HUDEP-2 (cell line): Measurements from ENCODE around the gene SPRN.
"Not testable (repeated sequence)": the region's sequence is repeated elsewhere in the genome, so short reads cannot be mapped to it uniquely, and the experiment has no call there.

Experiments used
- DNase-seq, 76 experiments: peaks; one replicate each; lab custom pipeline; 2025; ENCODE audit not compliant: unreplicated experiment in 76 of 76; lab: John Stamatoyannopoulos, UW

The SPRN gene

GRCh38 chr10:133388973-133389818, 35.2 kb downstream of the SPRN start:
- DNase-seq: peak in 4 of 76 experiments; percentile 13 to 22 (median 16)

GRCh38 chr10:133388236-133388972, 36.0 kb downstream of the SPRN start:
- peak in 12 of 76 experiments; percentile 10 to 43 (median 30) for DNase-seq

- DNase-seq: not testable (repeated sequence)
Measured at GRCh38 chr10:133386951-133387350, 37.5 kb downstream of the SPRN start.

GRCh38 chr10:133385214-133385613, 39.2 kb downstream of the SPRN start:
- DNase-seq: no peak

GRCh38 chr10:133384071-133384470, 40.4 kb downstream of the SPRN start:
- no peak for DNase-seq

GRCh38 chr10:133383551-133383950, 40.9 kb downstream of the SPRN start:
- DNase-seq: no peak

GRCh38 chr10:133381036-133381435, 43.4 kb downstream of the SPRN start:
- DNase-seq: no peak

GRCh38 chr10:133379801-133380666, 44.4 kb downstream of the SPRN start:
- no peak for DNase-seq

- peak in 13 of 76 experiments; percentile 6 to 34 (median 21) for DNase-seq
Measured at GRCh38 chr10:133379152-133379800, 45.1 kb downstream of the SPRN start, which contains the start of gene PAOX. Gene PAOX (plus strand): TSS chr10:133379262. CDS start chr10:133379317, 55 bp downstream.

GRCh38 chr10:133378251-133379096, 46.0 kb downstream of the SPRN start:
- peak in 31 of 76 experiments; percentile 7 to 59 (median 30) for DNase-seq

- DNase-seq: no peak
Measured at GRCh38 chr10:133377818-133378250, 46.6 kb downstream of the SPRN start.

GRCh38 chr10:133377025-133377817, 47.2 kb downstream of the SPRN start:
- no peak for DNase-seq

GRCh38 chr10:133376183-133376582, 48.2 kb downstream of the SPRN start:
- not testable (repeated sequence) for DNase-seq

- no peak for DNase-seq
Measured at GRCh38 chr10:133375357-133376115, 48.9 kb downstream of the SPRN start.

- DNase-seq: peak in 74 of 76 experiments; percentile 14 to 96 (median 87)
Measured at GRCh38 chr10:133373174-133374090, 51.0 kb downstream of the SPRN start, which contains the start of gene ECHS1. Gene ECHS1 (minus strand): TSS chr10:133373354. CDS start chr10:133373333, 21 bp downstream.

GRCh38 chr10:133372507-133372906, 51.9 kb downstream of the SPRN start:
- DNase-seq: no peak
